ENCODE data around the gene LAPTM5. TPM values are rescaled to one million over a fixed set of nuclear protein-coding genes. Genes with fewer than 3 reads are reported as not detected.

Gene LAPTM5
- total RNA-seq, 1 experiment from 2014 or later, result 1.9 TPM

DNA sequence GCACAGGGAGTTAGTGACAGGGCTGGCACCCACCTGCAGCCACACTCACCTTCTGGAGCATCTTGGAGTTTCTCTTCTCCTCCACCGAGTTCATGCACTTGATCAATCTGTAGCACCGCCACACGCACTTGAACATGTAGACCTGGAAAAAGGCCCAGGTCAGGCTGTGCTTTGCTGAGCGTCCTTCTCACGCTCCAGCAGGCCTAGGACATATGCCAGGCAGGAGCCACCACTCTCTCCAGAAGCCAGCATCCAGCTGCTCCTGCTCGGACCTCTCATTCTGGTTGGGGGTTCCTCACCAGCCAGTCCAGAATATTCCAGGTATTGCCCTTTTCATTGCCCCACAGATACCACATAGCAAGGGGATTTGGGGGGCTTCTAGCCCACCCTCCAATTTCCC is 22.4 kb downstream of the LAPTM5 start:
- ChIA-PET POLR2A (interaction anchor here (0.6 kb wide), 1 partner anchor 560 kb away, joined by 3 read pairs; no protein-coding TSS in a partner anchor), CTCF (no interaction called here)
- BruUV-seq (replicated peaks), result no TSS peak
- Histone ChIP-seq H3K9me3 (ENCODE audit: control insufficient read depth, insufficient read depth, low read depth, low read length) (no peaks in the 10 kb centered on the region), H3K36me3 (ENCODE audit: control insufficient read depth, insufficient read depth, low read length) (no peaks in the 10 kb centered on the region), H3K27me3 (ENCODE audit: control insufficient read depth, insufficient read depth, low read length) (no peaks in the 10 kb centered on the region), H3K4me1 (ENCODE audit: control insufficient read depth, insufficient read depth, low read length) (no peaks in the 10 kb centered on the region), H3K4me3 (ENCODE audit: low read depth in 2 of 2, low read length in 2 of 2) (no peak overlapping the region), H3K27ac (ENCODE audit: low read length) (no peak overlapping the region)
- no peak for ATAC-seq
- TF ChIP-seq SIN3A (IDR thresholded peaks at IDR 0.05; ENCODE audit: borderline replicate concordance, insufficient read depth, low read depth, low read length) (no peak), POLR2AphosphoS5 (IDR thresholded peaks at IDR 0.05; ENCODE audit: low read depth, low read length) (no peak), TCF7L2 (IDR thresholded peaks at IDR 0.05; ENCODE audit: low read depth, low read length) (no peak)
- no peak for DNase-seq (ENCODE audit: low read depth, low spot score)
- intact Hi-C loops (cut with micrococcal nuclease; ENCODE audit: unreplicated experiment) (no loop called here), in situ Hi-C loops (cut with HindIII; ENCODE audit: low pct_unique_long_range_greater_than_20kb, low sequenced_read_pairs) (no loop called here)

DNA sequence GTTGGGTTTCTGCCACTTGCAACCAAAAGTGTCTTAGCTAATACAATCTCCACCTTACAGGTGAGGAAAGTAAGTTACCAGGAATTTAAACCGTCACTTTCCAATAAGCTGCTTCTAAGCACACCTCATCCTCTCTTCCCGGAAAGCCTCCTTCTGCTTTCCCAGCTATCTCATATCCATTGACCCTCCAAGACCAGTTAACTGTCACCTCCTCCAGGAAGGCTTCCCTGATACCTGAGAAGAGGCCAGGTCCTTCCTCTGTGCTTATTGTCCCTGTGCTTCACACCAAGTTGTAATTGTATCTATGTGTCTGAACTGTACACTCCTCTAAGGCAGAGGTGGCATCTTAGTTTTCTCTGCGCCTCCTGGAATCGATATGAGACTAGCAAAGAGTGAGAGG is 23.0 kb downstream of the LAPTM5 start:
- Histone ChIP-seq H3K27ac (ENCODE audit: low read length) (no peak overlapping the region), H3K36me3 (ENCODE audit: control insufficient read depth, insufficient read depth, low read length) (no peaks in the 10 kb centered on the region), H3K4me1 (ENCODE audit: control insufficient read depth, insufficient read depth, low read length) (no peaks in the 10 kb centered on the region), H3K27me3 (ENCODE audit: control insufficient read depth, insufficient read depth, low read length) (no peaks in the 10 kb centered on the region), H3K9me3 (ENCODE audit: control insufficient read depth, insufficient read depth, low read depth, low read length) (no peaks in the 10 kb centered on the region), H3K4me3 (ENCODE audit: low read depth in 2 of 2, low read length in 2 of 2) (no peak overlapping the region)
- TF ChIP-seq SIN3A (IDR thresholded peaks at IDR 0.05; ENCODE audit: borderline replicate concordance, insufficient read depth, low read depth, low read length) (no peak), POLR2AphosphoS5 (IDR thresholded peaks at IDR 0.05; ENCODE audit: low read depth, low read length) (no peak), TCF7L2 (IDR thresholded peaks at IDR 0.05; ENCODE audit: low read depth, low read length) (no peak)
- TF ChIP-seq, protein P1, sequence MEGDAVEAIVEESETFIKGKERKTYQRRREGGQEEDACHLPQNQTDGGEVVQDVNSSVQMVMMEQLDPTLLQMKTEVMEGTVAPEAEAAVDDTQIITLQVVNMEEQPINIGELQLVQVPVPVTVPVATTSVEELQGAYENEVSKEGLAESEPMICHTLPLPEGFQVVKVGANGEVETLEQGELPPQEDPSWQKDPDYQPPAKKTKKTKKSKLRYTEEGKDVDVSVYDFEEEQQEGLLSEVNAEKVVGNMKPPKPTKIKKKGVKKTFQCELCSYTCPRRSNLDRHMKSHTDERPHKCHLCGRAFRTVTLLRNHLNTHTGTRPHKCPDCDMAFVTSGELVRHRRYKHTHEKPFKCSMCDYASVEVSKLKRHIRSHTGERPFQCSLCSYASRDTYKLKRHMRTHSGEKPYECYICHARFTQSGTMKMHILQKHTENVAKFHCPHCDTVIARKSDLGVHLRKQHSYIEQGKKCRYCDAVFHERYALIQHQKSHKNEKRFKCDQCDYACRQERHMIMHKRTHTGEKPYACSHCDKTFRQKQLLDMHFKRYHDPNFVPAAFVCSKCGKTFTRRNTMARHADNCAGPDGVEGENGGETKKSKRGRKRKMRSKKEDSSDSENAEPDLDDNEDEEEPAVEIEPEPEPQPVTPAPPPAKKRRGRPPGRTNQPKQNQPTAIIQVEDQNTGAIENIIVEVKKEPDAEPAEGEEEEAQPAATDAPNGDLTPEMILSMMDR (IDR thresholded peaks at IDR 0.05), result no peak
- TF ChIP-seq, protein P2, sequence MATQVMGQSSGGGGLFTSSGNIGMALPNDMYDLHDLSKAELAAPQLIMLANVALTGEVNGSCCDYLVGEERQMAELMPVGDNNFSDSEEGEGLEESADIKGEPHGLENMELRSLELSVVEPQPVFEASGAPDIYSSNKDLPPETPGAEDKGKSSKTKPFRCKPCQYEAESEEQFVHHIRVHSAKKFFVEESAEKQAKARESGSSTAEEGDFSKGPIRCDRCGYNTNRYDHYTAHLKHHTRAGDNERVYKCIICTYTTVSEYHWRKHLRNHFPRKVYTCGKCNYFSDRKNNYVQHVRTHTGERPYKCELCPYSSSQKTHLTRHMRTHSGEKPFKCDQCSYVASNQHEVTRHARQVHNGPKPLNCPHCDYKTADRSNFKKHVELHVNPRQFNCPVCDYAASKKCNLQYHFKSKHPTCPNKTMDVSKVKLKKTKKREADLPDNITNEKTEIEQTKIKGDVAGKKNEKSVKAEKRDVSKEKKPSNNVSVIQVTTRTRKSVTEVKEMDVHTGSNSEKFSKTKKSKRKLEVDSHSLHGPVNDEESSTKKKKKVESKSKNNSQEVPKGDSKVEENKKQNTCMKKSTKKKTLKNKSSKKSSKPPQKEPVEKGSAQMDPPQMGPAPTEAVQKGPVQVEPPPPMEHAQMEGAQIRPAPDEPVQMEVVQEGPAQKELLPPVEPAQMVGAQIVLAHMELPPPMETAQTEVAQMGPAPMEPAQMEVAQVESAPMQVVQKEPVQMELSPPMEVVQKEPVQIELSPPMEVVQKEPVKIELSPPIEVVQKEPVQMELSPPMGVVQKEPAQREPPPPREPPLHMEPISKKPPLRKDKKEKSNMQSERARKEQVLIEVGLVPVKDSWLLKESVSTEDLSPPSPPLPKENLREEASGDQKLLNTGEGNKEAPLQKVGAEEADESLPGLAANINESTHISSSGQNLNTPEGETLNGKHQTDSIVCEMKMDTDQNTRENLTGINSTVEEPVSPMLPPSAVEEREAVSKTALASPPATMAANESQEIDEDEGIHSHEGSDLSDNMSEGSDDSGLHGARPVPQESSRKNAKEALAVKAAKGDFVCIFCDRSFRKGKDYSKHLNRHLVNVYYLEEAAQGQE (IDR thresholded peaks at IDR 0.05; ENCODE audit: insufficient read depth in 1 of 2, low read depth in 2 of 2, low read length in 1 of 2), result no peak
- POLR2A ChIA-PET, result no interaction called here
- ATAC-seq (no peak), DNase-seq (ENCODE audit: low read depth, low spot score) (no peak)
- in situ Hi-C loops (cut with HindIII; ENCODE audit: low pct_unique_long_range_greater_than_20kb, low sequenced_read_pairs), result no loop called here
- intact Hi-C loops (cut with micrococcal nuclease; ENCODE audit: unreplicated experiment), result no loop called here
- CTCF ChIA-PET, result no interaction called here
- no TSS peak for BruUV-seq (replicated peaks)

DNA sequence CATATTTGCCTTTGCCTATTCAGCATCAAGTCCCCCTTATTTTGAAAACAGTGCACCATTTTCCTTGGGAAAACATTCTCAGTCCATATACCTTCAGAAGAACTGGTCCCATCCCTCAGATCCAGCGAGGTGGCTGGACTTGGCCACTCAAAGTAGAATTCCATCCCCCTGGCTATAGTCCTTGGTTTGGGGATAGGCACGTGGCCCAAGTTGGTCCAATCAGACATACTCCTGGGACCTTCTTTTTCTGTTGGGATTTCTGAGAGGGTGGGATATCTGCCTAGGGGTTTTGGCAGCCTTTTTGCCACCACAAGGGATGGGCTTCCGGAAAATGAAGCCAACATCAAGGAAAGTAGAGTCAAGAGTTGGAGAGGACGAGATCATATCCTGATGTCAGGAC is 23.5 kb downstream of the LAPTM5 start:
- ChIA-PET POLR2A (no interaction called here), CTCF (no interaction called here)
- DNase-seq (ENCODE audit: low read depth, low spot score) (no peak), ATAC-seq (no peak)
- no peaks in the 10 kb centered on the region for H3K36me3 ChIP-seq (ENCODE audit: control insufficient read depth, insufficient read depth, low read length)
- H3K27me3 ChIP-seq (ENCODE audit: control insufficient read depth, insufficient read depth, low read length), result no peaks in the 10 kb centered on the region
- H3K4me3 ChIP-seq (ENCODE audit: low read depth in 2 of 2, low read length in 2 of 2), result no peak overlapping the region
- BruUV-seq (replicated peaks), result no TSS peak
- no peaks in the 10 kb centered on the region for H3K9me3 ChIP-seq (ENCODE audit: control insufficient read depth, insufficient read depth, low read depth, low read length)
- TF ChIP-seq SIN3A (IDR thresholded peaks at IDR 0.05; ENCODE audit: borderline replicate concordance, insufficient read depth, low read depth, low read length), result no peak
- no peak for TF ChIP-seq TCF7L2 (IDR thresholded peaks at IDR 0.05; ENCODE audit: low read depth, low read length)
- TF ChIP-seq, protein P2 (IDR thresholded peaks at IDR 0.05; ENCODE audit: insufficient read depth in 1 of 2, low read depth in 2 of 2, low read length in 1 of 2), result no peak
- TF ChIP-seq POLR2AphosphoS5 (IDR thresholded peaks at IDR 0.05; ENCODE audit: low read depth, low read length), result no peak
- TF ChIP-seq, protein P1 (IDR thresholded peaks at IDR 0.05), result no peak
- H3K4me1 ChIP-seq (ENCODE audit: control insufficient read depth, insufficient read depth, low read length), result no peaks in the 10 kb centered on the region
- no peak overlapping the region for H3K27ac ChIP-seq (ENCODE audit: low read length)
- in situ Hi-C loops (cut with HindIII; ENCODE audit: low pct_unique_long_range_greater_than_20kb, low sequenced_read_pairs) (no loop called here), intact Hi-C loops (cut with micrococcal nuclease; ENCODE audit: unreplicated experiment) (no loop called here)
